Fibroblast of mammary gland (primary cell): Measurements from ENCODE around the gene SLC25A51.

Source experiments
- DNase-seq: peaks from one replicate; pipeline ENCODE4 v3.0.0-alpha.2; 2010; ENCODE audit warnings: low read depth
- H3K4me3 ChIP-seq: 2 replicates; pipeline ENCODE4 v1.5.1; 2011; ENCODE audit warnings: low read depth, mild to moderate bottlenecking, low read length, moderate library complexity; ENCODE audit not compliant: control insufficient read depth
- CTCF ChIP-seq: conservative IDR thresholded peaks from 2 replicates; pipeline ENCODE4 v1.5.1; 2011; ENCODE audit warnings: low read depth, low read length, inconsistent platforms; ENCODE audit not compliant: control insufficient read depth, insufficient read depth

The SLC25A51 gene

GRCh38 chr9:37928552-37929430, 24.9 kb upstream of the SLC25A51 start:
- DNase-seq: no peak
- no peak for TF ChIP-seq CTCF
- H3K4me3 ChIP-seq: no peak overlapping the region

- no peak overlapping the region for H3K4me3 ChIP-seq
- DNase-seq: no peak
- TF ChIP-seq CTCF: no peak
Observed at GRCh38 chr9:37927601-37928551, 23.9 kb upstream of the SLC25A51 start.

GRCh38 chr9:37927132-37927531, 23.2 kb upstream of the SLC25A51 start:
- no peak for DNase-seq
- H3K4me3 ChIP-seq: no peak overlapping the region
- TF ChIP-seq CTCF: no peak

GRCh38 chr9:37926737-37927118, 22.8 kb upstream of the SLC25A51 start:
- H3K4me3 ChIP-seq: no peak overlapping the region
- DNase-seq: peak; percentile 29
- no peak for TF ChIP-seq CTCF

GRCh38 chr9:37925786-37926736, 22.1 kb upstream of the SLC25A51 start:
- peak; percentile 37 for DNase-seq
- no peak for TF ChIP-seq CTCF

GRCh38 chr9:37925006-37925405, 21.1 kb upstream of the SLC25A51 start:
- no peak for DNase-seq
- H3K4me3 ChIP-seq: no peak overlapping the region
- no peak for TF ChIP-seq CTCF

More at GRCh38 chr9:37925786-37926736, 22.1 kb upstream of the SLC25A51 start:
- no peak overlapping the region for H3K4me3 ChIP-seq
